Peyer's patch (tissue), 4 donors: Measurements from ENCODE around the gene COL6A3. TPM values are rescaled to one million over a fixed set of nuclear protein-coding genes. Genes with fewer than 3 reads are reported as not detected.

ENCODE experiments used
- DNase-seq, 3 donors: peaks; one replicate each; pipeline ENCODE4 v3.0.0-alpha.2; 2017 to 2019
- H3K27ac ChIP-seq, 4 donors: fragments of 200-600 bp; sonication (generic); one replicate each; pipeline ENCODE4 v1.5.1; 2016 to 2019
- H3K27me3 ChIP-seq, 2 donors: fragments of 200-600 bp; sonication (generic); one replicate each; pipeline ENCODE4 v1.5.1; 2019
- H3K36me3 ChIP-seq, 3 donors: fragments of 200-600 bp; sonication (generic); one replicate each; pipeline ENCODE4 v1.5.1; 2016 to 2019
- H3K4me1 ChIP-seq, 4 donors: fragments of 200-600 bp; sonication (generic); one replicate each; pipeline ENCODE4 v1.5.1; 2016 to 2019
- H3K4me3 ChIP-seq, 4 donors: fragments of 200-600 bp; sonication (generic); 1 replicate in 3 of 4; 2 replicates in 1 of 4; pipeline ENCODE4 v1.5.1; 2016 to 2019; ENCODE audit warnings: mild to moderate bottlenecking in 1 of 4
- H3K9me3 ChIP-seq, 4 donors: fragments of 200-600 bp; sonication (generic); one replicate each; pipeline ENCODE4 v1.5.1; 2016 to 2019; ENCODE audit warnings: mild to moderate bottlenecking in 1 of 4
- POLR2A ChIP-seq, 2 donors: fragments of 450-650 bp; IDR thresholded peaks; one replicate each; pipeline ENCODE4 v1.5.1; 2017; ENCODE audit warnings: antibody characterized with exemption in 2 of 2, mild to moderate bottlenecking in 2 of 2, moderate library complexity in 2 of 2
- total RNA-seq, 4 donors: library from RNA; depleted of rRNA; stranded (reverse); fragments of >200 nt; gene quantifications; one replicate each; pipeline ENCODE4 v1.1.0, GENCODE V29; 2016
- TF ChIP-seq, protein P1 (sequence below), 6 experiments: fragments of 450-650 bp in 4 of 6; fragments of 200-600 bp in 2 of 6; sonication (generic) in 1 of 6; IDR thresholded peaks; one replicate each; pipeline ENCODE4 v1.5.1; 2017 to 2019; ENCODE audit warnings: antibody characterized with exemption in 6 of 6, mild to moderate bottlenecking in 3 of 6, moderate library complexity in 1 of 6

COL6A3 gene
- total RNA-seq, 4 donors from 2014 or later = 51.7 to 172 (median 71.0) TPM

DNA sequence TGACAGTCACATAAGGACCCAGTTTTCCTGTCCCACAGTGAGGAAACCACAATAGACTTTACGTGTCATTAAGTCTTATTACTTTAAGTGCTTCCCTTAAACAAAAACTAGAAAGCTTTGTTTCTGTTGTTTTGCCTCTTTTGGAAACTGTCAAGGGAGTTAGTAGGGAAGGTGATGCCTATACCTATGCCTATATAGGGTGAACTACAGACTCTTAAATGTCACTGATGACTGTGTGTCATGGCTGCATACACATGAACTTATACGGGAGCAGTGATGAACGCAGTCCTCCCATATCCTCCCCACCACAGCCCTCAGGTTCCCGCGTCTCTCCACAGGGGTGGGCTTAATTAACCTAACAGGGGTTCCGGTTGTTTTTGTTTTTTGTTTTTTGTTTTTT is 97.6 kb downstream of the COL6A3 start:
- Histone ChIP-seq H3K9me3 (no peaks in the 10 kb centered on the region), H3K36me3 (no peaks in the 10 kb centered on the region), H3K27ac (peak overlapping the region; percentile 16 to 88 (median 50)), H3K4me1 (peaks cover 0 to 10% (median 2%) of the 10 kb centered on the region in 4 donors), H3K27me3 (no peaks in the 10 kb centered on the region), H3K4me3 (no peak overlapping the region)
- TF ChIP-seq POLR2A (IDR thresholded peaks at IDR 0.05) = no peak
- DNase-seq = no peak

DNA sequence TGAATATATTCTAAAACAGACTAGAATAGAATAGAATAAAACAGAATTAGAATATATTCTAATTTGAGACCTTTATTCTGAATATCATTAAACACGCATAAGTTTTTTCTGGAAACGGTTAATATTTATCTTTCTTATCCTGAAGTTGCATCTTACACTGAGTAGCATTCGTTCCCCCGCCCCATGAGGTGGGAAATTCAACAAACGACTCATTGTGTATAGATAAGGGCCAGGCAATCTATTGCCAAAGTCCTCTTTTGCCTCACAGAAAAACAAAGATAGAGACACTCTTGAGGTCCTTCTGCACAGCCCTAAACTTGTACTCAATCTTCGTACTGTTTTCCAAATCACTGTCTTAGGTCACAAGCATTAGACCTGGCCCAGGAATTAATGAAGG is 98.1 kb downstream of the COL6A3 start:
- peak overlapping the region; percentile 16 to 88 (median 50) for H3K27ac ChIP-seq
- H3K9me3 ChIP-seq = no peaks in the 10 kb centered on the region
- no peak overlapping the region for H3K4me3 ChIP-seq
- peaks cover 0 to 10% (median 2%) of the 10 kb centered on the region in 4 donors for H3K4me1 ChIP-seq
- DNase-seq = no peak
- no peaks in the 10 kb centered on the region for H3K36me3 ChIP-seq
- no peaks in the 10 kb centered on the region for H3K27me3 ChIP-seq
- TF ChIP-seq POLR2A (IDR thresholded peaks at IDR 0.05) = no peak
- TF ChIP-seq, protein P1, sequence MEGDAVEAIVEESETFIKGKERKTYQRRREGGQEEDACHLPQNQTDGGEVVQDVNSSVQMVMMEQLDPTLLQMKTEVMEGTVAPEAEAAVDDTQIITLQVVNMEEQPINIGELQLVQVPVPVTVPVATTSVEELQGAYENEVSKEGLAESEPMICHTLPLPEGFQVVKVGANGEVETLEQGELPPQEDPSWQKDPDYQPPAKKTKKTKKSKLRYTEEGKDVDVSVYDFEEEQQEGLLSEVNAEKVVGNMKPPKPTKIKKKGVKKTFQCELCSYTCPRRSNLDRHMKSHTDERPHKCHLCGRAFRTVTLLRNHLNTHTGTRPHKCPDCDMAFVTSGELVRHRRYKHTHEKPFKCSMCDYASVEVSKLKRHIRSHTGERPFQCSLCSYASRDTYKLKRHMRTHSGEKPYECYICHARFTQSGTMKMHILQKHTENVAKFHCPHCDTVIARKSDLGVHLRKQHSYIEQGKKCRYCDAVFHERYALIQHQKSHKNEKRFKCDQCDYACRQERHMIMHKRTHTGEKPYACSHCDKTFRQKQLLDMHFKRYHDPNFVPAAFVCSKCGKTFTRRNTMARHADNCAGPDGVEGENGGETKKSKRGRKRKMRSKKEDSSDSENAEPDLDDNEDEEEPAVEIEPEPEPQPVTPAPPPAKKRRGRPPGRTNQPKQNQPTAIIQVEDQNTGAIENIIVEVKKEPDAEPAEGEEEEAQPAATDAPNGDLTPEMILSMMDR (IDR thresholded peaks at IDR 0.05) = no peak

DNA sequence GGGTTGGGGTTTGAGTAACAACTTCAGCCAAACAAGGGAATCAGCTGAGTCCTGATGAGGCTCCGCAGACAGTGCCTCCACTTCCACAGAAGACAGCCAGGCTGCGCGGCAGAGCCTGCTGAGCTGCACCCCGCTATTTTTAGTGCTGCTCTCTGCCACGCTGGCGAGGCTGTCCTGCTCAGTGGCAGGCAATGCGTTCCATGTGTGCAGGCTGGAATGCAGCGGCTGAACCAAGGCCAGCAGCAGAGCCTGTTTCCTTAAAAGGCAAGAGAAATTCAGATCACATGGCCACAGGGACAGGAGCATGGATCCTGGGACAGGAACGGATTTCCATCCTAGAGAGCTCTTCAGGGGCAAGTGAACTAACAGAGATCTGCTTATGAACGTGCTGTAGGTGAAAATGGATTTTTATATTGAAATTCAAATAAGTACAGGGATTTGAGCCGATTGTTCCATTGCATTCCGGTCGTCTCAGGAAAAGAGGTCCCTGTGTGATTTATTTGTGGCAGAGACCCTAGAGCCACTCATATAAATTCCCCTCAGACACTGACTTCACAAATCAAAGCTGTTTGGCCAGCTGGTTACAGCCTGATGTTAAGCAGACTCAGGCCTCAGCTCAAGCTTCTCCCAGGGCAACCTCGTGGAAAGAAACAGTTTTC is 98.7 kb downstream of the COL6A3 start:
- H3K4me1 ChIP-seq = peaks cover 0 to 10% (median 2%) of the 10 kb centered on the region in 4 donors
- peak overlapping the region; percentile 16 to 88 (median 63) for H3K27ac ChIP-seq
- no peaks in the 10 kb centered on the region for H3K27me3 ChIP-seq
- H3K36me3 ChIP-seq = no peaks in the 10 kb centered on the region
- no peak overlapping the region for H3K4me3 ChIP-seq
- DNase-seq = peak; percentile 23 to 80 (median 59)
- no peaks in the 10 kb centered on the region for H3K9me3 ChIP-seq
- TF ChIP-seq, protein P1 (IDR thresholded peaks at IDR 0.05) = peak in 3 of 6 experiments; percentile 24 to 31 (median 28)
- no peak for TF ChIP-seq POLR2A (IDR thresholded peaks at IDR 0.05)

DNA sequence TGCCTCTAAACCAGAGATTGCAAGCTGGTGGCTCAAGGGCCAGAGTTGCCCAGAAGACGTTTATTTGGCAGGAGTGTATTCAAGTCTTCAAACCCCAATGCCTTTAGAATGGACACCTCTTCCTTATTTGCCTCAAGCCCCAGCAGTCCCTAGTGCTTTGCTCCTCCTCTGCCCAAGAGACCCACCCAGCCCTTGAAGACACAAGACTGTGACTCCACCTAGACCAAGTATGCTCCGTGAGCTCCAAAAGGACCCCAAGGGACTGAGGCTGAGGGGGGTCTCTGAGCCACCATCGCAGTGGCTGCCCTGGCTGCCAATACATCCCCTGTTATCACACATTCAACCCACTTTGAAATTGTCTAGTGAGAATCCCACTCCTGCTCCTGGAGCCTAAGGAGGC is 99.3 kb downstream of the COL6A3 start:
- TF ChIP-seq, protein P1 (IDR thresholded peaks at IDR 0.05) = no peak
- TF ChIP-seq POLR2A (IDR thresholded peaks at IDR 0.05) = no peak
- peaks cover 0 to 10% (median 2%) of the 10 kb centered on the region in 4 donors for H3K4me1 ChIP-seq
- no peaks in the 10 kb centered on the region for H3K27me3 ChIP-seq
- no peaks in the 10 kb centered on the region for H3K9me3 ChIP-seq
- no peak for DNase-seq
- H3K27ac ChIP-seq = peak overlapping the region; percentile 16 to 88 (median 63)
- no peak overlapping the region for H3K4me3 ChIP-seq
- no peaks in the 10 kb centered on the region for H3K36me3 ChIP-seq

DNA sequence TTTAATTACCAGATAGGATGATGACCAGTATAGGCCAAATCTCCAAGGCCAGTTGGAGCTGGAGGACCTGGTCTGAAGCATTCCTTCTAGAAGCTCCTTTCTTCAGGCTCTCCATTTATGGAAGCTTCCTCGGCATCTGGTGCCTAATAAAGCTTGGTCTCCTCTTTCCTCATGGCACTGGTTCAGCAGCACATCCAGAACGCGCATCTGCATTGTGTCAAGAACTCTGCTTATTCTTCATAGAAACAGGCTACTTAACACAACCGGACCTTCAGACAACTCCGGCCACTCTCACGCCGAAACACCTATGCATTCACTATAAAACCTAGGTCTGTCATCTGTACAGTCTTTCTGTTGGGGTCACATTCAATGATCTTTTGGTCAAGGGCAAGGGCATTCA is 99.8 kb downstream of the COL6A3 start:
- TF ChIP-seq, protein P1 (IDR thresholded peaks at IDR 0.05) = no peak
- no peak for TF ChIP-seq POLR2A (IDR thresholded peaks at IDR 0.05)
- H3K4me1 ChIP-seq = peaks cover 0 to 10% (median 2%) of the 10 kb centered on the region in 4 donors
- H3K36me3 ChIP-seq = no peaks in the 10 kb centered on the region
- no peak for DNase-seq
- H3K27me3 ChIP-seq = no peaks in the 10 kb centered on the region
- peak overlapping the region in 3 of 4 donors; percentile 58 to 88 (median 68) for H3K27ac ChIP-seq
- no peaks in the 10 kb centered on the region for H3K9me3 ChIP-seq
- no peak overlapping the region for H3K4me3 ChIP-seq

DNA sequence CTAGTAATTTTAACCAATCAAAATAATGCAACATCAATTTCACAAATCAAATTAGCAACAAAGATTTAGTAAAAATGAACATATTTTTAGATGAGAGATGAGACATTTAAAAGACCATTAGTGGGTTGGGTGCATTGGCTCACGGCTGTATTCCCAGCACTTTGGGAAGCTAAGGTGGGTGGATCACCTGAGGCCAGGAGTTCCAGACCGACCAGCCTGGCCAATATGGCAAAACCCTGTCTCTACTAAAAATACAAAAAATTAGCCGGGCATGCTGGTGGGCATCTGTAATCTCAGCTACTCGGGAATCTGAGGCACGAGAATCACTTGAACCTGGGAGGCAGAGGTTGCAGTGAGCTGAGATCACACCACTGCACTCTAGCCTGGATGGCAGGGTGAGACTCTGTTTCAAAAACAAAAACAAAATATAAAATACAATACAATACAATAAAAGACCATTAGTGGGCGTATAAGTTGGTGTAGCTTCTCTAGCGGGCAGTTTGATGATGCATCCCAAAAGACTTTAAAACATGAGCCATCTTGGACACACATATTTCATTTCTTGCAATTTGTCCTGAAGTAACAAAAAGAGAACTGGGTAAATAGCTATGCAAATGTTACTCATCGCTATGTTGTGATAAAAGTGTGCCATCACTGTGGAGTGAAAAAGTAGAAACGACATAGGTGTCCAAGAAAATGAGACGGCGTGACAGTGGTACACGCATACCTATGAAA is 101.8 kb downstream of the COL6A3 start:
- H3K36me3 ChIP-seq = no peaks in the 10 kb centered on the region
- peaks cover 0 to 10% (median 2%) of the 10 kb centered on the region in 4 donors for H3K4me1 ChIP-seq
- TF ChIP-seq, protein P1 (IDR thresholded peaks at IDR 0.05) = no peak
- no peak for TF ChIP-seq POLR2A (IDR thresholded peaks at IDR 0.05)
- H3K27ac ChIP-seq = peak overlapping the region in 1 of 4 donors; percentile 88
- no peaks in the 10 kb centered on the region for H3K27me3 ChIP-seq
- H3K4me3 ChIP-seq = no peak overlapping the region
- H3K9me3 ChIP-seq = no peaks in the 10 kb centered on the region
- no peak for DNase-seq
